Thyroid gland (tissue), 4 donors: ENCODE data around the gene BTBD7. TPM values are rescaled to one million over a fixed set of nuclear protein-coding genes. Genes with fewer than 3 reads are reported as not detected.

Experiments used
- DNase-seq, 2 donors: peaks; one replicate each; pipeline ENCODE4 v3.0.0-alpha.2; 2019
- H3K27ac ChIP-seq, 3 donors: fragments of 200-600 bp; sonication (generic); 1 replicate in 2 of 3; 2 replicates in 1 of 3; pipeline ENCODE4 v1.5.1; 2016 to 2019; ENCODE audit warnings: mild to moderate bottlenecking in 1 of 3, moderate library complexity in 1 of 3
- H3K27me3 ChIP-seq: fragments of 200-600 bp; sonication (generic); one replicate; pipeline ENCODE4 v1.5.1; 2019
- H3K36me3 ChIP-seq, 2 donors: fragments of 200-600 bp; sonication (generic); one replicate each; pipeline ENCODE4 v1.5.1; 2016 to 2019
- H3K4me1 ChIP-seq, 2 donors: fragments of 200-600 bp; sonication (generic); one replicate each; pipeline ENCODE4 v1.5.1; 2017 to 2019
- H3K4me3 ChIP-seq, 3 donors: fragments of 200-600 bp; sonication (generic); replicated peaks in 1 of 3; 1 replicate in 2 of 3; 2 replicates in 1 of 3; pipeline ENCODE4 v1.5.1; 2016; ENCODE audit warnings: mild to moderate bottlenecking in 1 of 3
- H3K9me3 ChIP-seq: fragments of 200-600 bp; sonication (generic); one replicate; pipeline ENCODE4 v1.5.1; 2017
- POLR2A ChIP-seq, 2 donors: fragments of 450-650 bp; IDR thresholded peaks; one replicate each; pipeline ENCODE4 v1.6.1; 2017; ENCODE audit warnings: antibody characterized with exemption in 2 of 2, mild to moderate bottlenecking in 2 of 2, moderate library complexity in 1 of 2
- WGBS, 2 donors: methylation state at CpG; one replicate each; pipeline ENCODE4 v1.1.5; 2017; 5-methylcytosine and 5-hydroxymethylcytosine counted together
- intact Hi-C: fragments of 100-400 bp; cut with DNase I; formaldehyde crosslinking; loops from one replicate; pipeline ENCODE4 v1.15.1; 2023
- total RNA-seq, 4 donors: library from RNA; depleted of rRNA; stranded (reverse); fragments of >200 nt; gene quantifications; one replicate each; pipeline ENCODE4 v1.2.3, GENCODE V29; 2016
- TF ChIP-seq, protein P1 (sequence below), 6 experiments: fragments of 200-600 bp in 3 of 6; fragments of 450-650 bp in 3 of 6; sonication (generic) in 3 of 6; IDR thresholded peaks; one replicate each; pipeline ENCODE4 v1.5.1; 2016 to 2019; ENCODE audit warnings: antibody characterized with exemption in 6 of 6, mild to moderate bottlenecking in 2 of 6, inconsistent platforms in 1 of 6, moderate library complexity in 1 of 6

The BTBD7 gene
- total RNA-seq, 4 donors from 2014 or later, result 40.6 to 49.7 (median 43.9) TPM

DNA sequence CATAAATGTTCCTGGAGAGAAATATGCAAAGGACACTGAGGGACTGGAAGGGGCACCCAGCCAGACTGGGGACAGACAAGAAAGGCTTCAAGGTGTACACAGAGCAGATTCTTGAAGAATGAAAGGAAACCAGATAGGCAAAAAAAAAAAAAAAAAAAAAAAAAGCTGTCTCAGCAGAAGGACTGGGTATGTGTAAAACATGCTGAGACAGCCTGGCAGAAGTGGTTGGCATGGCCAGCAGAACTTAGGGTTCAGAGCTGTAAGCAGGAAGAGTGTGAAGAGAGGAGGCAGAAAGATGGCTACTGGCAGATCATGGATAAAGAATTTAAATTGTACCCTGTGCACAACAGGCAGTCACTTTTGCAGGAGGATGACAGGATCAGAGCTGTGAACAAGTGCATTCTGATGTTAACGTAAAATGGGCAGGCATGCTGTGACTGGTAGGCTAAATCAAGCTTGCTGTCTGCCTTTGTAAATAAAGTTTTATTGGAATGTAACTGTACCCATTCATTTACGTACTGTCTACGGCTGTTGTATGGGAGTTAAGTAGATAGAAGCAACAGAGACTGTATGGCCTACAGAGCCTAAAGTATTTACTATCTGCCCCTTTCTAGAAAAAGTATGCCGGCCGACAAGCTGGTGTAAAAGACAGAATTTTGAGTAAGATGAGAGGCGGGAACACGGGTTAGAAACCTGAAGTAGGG lies 83.6 kb downstream of the BTBD7 start:
- WGBS, 2 donors, result 95 to 97% methylated on average over 7 of the region's 7 CpGs
- no peak overlapping the region for H3K27ac ChIP-seq
- no peak for DNase-seq
- H3K27me3 ChIP-seq, result no peaks in the 10 kb centered on the region
- intact Hi-C loops, result no loop called here
- TF ChIP-seq, protein P1, sequence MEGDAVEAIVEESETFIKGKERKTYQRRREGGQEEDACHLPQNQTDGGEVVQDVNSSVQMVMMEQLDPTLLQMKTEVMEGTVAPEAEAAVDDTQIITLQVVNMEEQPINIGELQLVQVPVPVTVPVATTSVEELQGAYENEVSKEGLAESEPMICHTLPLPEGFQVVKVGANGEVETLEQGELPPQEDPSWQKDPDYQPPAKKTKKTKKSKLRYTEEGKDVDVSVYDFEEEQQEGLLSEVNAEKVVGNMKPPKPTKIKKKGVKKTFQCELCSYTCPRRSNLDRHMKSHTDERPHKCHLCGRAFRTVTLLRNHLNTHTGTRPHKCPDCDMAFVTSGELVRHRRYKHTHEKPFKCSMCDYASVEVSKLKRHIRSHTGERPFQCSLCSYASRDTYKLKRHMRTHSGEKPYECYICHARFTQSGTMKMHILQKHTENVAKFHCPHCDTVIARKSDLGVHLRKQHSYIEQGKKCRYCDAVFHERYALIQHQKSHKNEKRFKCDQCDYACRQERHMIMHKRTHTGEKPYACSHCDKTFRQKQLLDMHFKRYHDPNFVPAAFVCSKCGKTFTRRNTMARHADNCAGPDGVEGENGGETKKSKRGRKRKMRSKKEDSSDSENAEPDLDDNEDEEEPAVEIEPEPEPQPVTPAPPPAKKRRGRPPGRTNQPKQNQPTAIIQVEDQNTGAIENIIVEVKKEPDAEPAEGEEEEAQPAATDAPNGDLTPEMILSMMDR (IDR thresholded peaks at IDR 0.05), result no peak
- TF ChIP-seq POLR2A (IDR thresholded peaks at IDR 0.05), result no peak
- H3K4me3 ChIP-seq, result no peak overlapping the region
- H3K9me3 ChIP-seq, result no peaks in the 10 kb centered on the region
- no peaks in the 10 kb centered on the region for H3K4me1 ChIP-seq
- peaks cover 21 to 41% of the 10 kb centered on the region in 2 donors for H3K36me3 ChIP-seq

DNA sequence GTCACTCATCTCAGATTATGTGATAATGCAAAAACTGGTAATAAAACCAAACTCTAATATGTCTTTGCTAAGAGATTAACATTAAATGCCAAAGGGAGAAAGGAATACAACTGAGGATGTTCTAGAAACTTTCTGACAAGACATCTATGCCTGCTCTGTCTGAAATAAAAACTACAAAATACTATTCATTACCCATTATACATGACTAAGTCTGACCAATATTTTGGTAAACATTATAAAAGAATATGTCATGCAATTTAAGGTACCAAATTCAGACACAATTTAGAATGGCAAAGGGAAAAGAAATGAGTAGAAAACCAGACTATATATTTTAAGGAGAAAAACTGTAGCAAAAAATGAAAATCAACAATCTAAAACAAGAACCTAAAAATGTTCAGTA lies 86.3 kb downstream of the BTBD7 start:
- no peak for DNase-seq
- Histone ChIP-seq H3K27me3 (no peaks in the 10 kb centered on the region), H3K27ac (no peak overlapping the region), H3K4me3 (no peak overlapping the region), H3K36me3 (peaks cover 42 to 60% of the 10 kb centered on the region in 2 donors), H3K4me1 (no peaks in the 10 kb centered on the region), H3K9me3 (no peaks in the 10 kb centered on the region)
- TF ChIP-seq, protein P1 (IDR thresholded peaks at IDR 0.05), result no peak
- TF ChIP-seq POLR2A (IDR thresholded peaks at IDR 0.05), result no peak
- intact Hi-C loops, result no loop called here

DNA sequence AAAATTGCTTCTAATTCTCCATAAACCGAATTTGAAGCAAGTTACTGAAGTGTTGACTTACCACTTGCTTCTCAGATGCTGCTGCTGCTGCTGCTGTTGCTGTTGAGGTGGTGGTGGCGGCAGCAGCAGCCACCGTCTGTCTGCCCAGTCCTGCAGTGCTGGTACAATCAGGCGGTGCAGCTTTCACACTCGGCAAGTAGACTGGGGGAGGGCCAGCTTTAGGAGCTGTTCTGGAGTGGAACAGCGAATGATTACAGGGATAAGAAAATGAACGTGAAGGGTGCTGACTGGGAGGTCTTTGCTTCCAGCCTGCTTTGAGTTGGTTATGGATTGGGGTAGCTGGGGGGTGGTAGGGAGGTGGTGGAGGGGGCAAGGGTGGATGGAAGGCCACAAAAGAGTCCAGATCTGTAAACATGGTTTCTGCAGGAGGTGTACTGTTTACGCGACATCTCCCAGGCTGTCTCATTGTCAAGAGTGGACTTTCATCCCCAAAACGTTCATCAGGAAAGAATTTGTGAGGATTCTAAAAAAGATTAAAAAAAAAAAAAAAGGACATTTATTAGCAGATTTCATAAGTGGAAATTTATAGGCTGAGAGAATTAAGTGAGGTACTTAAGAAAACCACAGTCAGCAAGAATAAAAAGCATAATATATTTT lies 86.9 kb downstream of the BTBD7 start:
- Histone ChIP-seq H3K27me3 (no peaks in the 10 kb centered on the region), H3K27ac (no peak overlapping the region), H3K9me3 (no peaks in the 10 kb centered on the region), H3K36me3 (peaks cover 42 to 60% of the 10 kb centered on the region in 2 donors), H3K4me3 (no peak overlapping the region), H3K4me1 (no peaks in the 10 kb centered on the region)
- DNase-seq, result no peak
- TF ChIP-seq, protein P1 (IDR thresholded peaks at IDR 0.05), result no peak
- no peak for TF ChIP-seq POLR2A (IDR thresholded peaks at IDR 0.05)
- intact Hi-C loops, result no loop called here
- WGBS, 2 donors, result 91 to 94% methylated on average over 10 of the region's 10 CpGs

DNA sequence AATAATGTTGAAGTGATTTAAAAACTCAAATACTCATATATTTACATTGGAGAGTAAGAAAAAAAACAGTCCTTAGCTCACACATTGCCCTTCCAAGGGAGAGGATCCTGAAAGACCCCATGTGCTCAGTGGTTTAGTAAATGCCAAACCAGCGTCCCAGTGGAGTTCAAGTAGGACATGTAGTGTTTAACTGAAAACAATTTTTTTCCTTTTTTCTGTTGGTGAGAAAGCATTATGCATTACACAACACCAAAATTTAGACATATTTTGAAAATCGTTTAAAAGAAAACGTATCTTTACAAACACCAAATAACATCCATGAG lies 92.2 kb downstream of the BTBD7 start:
- 91 to 92% methylated on average over 3 of the region's 3 CpGs for WGBS, 2 donors
- no peaks in the 10 kb centered on the region for H3K9me3 ChIP-seq
- H3K4me1 ChIP-seq, result no peaks in the 10 kb centered on the region
- no peak overlapping the region for H3K27ac ChIP-seq
- TF ChIP-seq, protein P1 (IDR thresholded peaks at IDR 0.05), result no peak
- TF ChIP-seq POLR2A (IDR thresholded peaks at IDR 0.05), result no peak
- no peak for DNase-seq
- intact Hi-C loops, result no loop called here
- peaks cover 37 to 56% of the 10 kb centered on the region in 2 donors for H3K36me3 ChIP-seq
- no peaks in the 10 kb centered on the region for H3K27me3 ChIP-seq
- H3K4me3 ChIP-seq, result no peak overlapping the region
